Heart left ventricle (tissue), 16 donors: ENCODE results near the gene UCHL5. TPM values are rescaled to one million over a fixed set of nuclear protein-coding genes. Genes with fewer than 3 reads are reported as not detected.
A peak's percentile ranks its signal among the peaks of the same experiment; 100 is the strongest.

Experiments
- ATAC-seq, 4 donors: fragments of 200-7000 bp; cut with Tn5 transposase; one replicate each; pipeline ENCODE4 v1.9.1; 2020 to 2022; ENCODE audit warnings: moderate library complexity in 4 of 4, mild to moderate bottlenecking in 3 of 4, moderate number of reproducible peaks in 1 of 4
- DNase-seq, 5 donors: peaks; one replicate each; pipeline ENCODE4 v3.0.0-alpha.2; 2020
- H3K27ac ChIP-seq, 12 donors: fragments of 200-600 bp; sonication (generic) in 4 of 12; one replicate each; pipeline versions ENCODE4 v1.5.0 to v1.8.0; 2016 to 2022; ENCODE audit warnings: mild to moderate bottlenecking in 2 of 12
- H3K27me3 ChIP-seq, 9 donors: fragments of 200-600 bp; sonication (generic) in 2 of 9; one replicate each; pipeline versions ENCODE4 v1.5.1 to v1.8.0; 2016 to 2022; ENCODE audit warnings: mild to moderate bottlenecking in 3 of 9
- H3K36me3 ChIP-seq, 9 donors: fragments of 200-600 bp; sonication (generic) in 2 of 9; one replicate each; pipeline versions ENCODE4 v1.5.0 to v1.8.0; 2018 to 2022; ENCODE audit warnings: mild to moderate bottlenecking in 2 of 9
- H3K4me1 ChIP-seq, 12 donors: fragments of 200-600 bp; sonication (generic) in 4 of 12; one replicate each; pipeline versions ENCODE4 v1.5.0 to v1.8.0; 2016 to 2022; ENCODE audit warnings: mild to moderate bottlenecking in 3 of 12
- H3K4me3 ChIP-seq, 12 donors: fragments of 200-600 bp; sonication (generic) in 4 of 12; one replicate each; pipeline versions ENCODE4 v1.5.0 to v1.8.0; 2017 to 2022; ENCODE audit warnings: mild to moderate bottlenecking in 9 of 12, moderate library complexity in 4 of 12
- H3K9me3 ChIP-seq, 12 donors: fragments of 200-600 bp; sonication (generic) in 4 of 12; one replicate each; pipeline versions ENCODE4 v1.5.0 to v1.8.0; 2016 to 2022; ENCODE audit warnings: mild to moderate bottlenecking in 1 of 12
- POLR2A ChIP-seq, 2 donors: fragments of 450-650 bp; IDR thresholded peaks; one replicate each; pipeline ENCODE4 v1.6.1; 2017; ENCODE audit warnings: antibody characterized with exemption in 2 of 2, mild to moderate bottlenecking in 2 of 2, moderate library complexity in 2 of 2
- WGBS, 4 donors: extraction: QIAGEN DNeasy Blood & Tissue Kit in 2 of 4; methylation state at CpG; one replicate each; pipeline versions ENCODE4 v1.1.5 to v1.1.7; 2013 to 2018; 5-methylcytosine and 5-hydroxymethylcytosine counted together
- intact Hi-C, 10 donors: fragments of 100-400 bp; cut with DNase I; formaldehyde crosslinking; loops; one replicate each; pipeline versions ENCODE4 v1.11.1 to v1.14.2; 2022
- polyA plus RNA-seq, 2 donors: library from polyadenylated mRNA; stranded (reverse); fragments of 200-250 nt; gene quantifications; one replicate each; pipeline ENCODE4 v1.2.3, GENCODE V29; 2013
- total RNA-seq, 9 donors: library from RNA; depleted of rRNA in 2 of 9; stranded (reverse); fragments of >200 nt in 2 of 9; fragmentation: NEBNext Ultra II Directional in 3 of 9; extraction: Animal tissue kit (Norgen Biotek cat#: 25700) in 3 of 9; gene quantifications; one replicate each; pipeline versions ENCODE4 v1.1.0 to v1.2.4, GENCODE V29; 2016 to 2023
- TF ChIP-seq, protein P1 (sequence below), 12 donors: fragments of 200-600 bp; sonication (generic) in 4 of 12; IDR thresholded peaks; one replicate each; pipeline versions ENCODE4 v1.5.0 to v1.8.0; 2018 to 2022; ENCODE audit warnings: antibody characterized with exemption in 12 of 12, mild to moderate bottlenecking in 5 of 12
- donor health status: ischemic (EF 13 %, LVEDD 7.1; RV severe dilation, severe dysfunction).
- donor health status: healthy with polysubstance abuse.
- donor health status: DM: no; HTN: yes; CAD: no.
- donor health status: DM: no; HTN: no; CAD: no.
- donor health status: ischemic (EF 25% LVEDD 6.9; RV normal size, moderate dysfunction).
- donor health status: ischemic (EF 25% LVEDD 5.7; RV mildly dilated, moderate dysfunction).
- donor health status: healthy.
- donor health status: DM: yes; HTN: yes; CAD: no.
- donor health status: ischemic (EF 35%, LVEDD 5.7; RV mildly dilated, moderate dysfunction).
- donor health status: nonischemic (EF 11% LVEDD 7.7; RV severe dilation, severe dysfunction).
- donor health status: DM: yes; HTN: yes; CAD: no.
- donor health status: PGD.
- donor health status: ischemic (EF 29% LVEDD 5.4; RV normal size, mild dysfunction).
- donor health status: nonischemic (EF 23%, LVEDD 6.1; RV moderate dilation, normal function).

The UCHL5 gene
- total and polyA plus RNA-seq, 11 donors, result 21.4 to 45.3 (median 36.0) TPM

DNA sequence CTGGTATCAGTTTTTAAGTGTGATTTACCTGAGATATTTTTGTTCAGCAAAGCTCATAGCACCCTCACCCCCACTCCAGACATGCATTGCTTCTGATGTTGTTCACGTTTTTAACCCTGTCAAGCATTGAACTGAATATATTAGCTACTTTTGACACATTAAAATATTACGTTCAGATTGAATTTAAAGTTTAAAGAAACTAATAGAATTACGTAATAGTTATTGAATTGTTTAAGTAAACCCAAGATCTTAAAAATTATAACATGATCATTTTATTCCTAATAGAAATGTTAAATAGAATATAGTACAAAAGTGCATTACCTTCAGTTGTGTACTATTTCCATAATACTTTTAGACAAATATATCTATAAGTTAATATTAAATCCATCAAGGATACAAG is 27.2 kb upstream of the UCHL5 start:
- Histone ChIP-seq H3K4me3 (no peak overlapping the region), H3K36me3 (peaks cover 0 to 96% (median 61%) of the 10 kb centered on the region in 9 donors), H3K27ac (no peak overlapping the region), H3K4me1 (peaks cover 0 to 16% (median 0%) of the 10 kb centered on the region in 12 donors), H3K9me3 (no peaks in the 10 kb centered on the region), H3K27me3 (no peaks in the 10 kb centered on the region)
- no peak for TF ChIP-seq POLR2A (IDR thresholded peaks at IDR 0.05)
- TF ChIP-seq, protein P1, sequence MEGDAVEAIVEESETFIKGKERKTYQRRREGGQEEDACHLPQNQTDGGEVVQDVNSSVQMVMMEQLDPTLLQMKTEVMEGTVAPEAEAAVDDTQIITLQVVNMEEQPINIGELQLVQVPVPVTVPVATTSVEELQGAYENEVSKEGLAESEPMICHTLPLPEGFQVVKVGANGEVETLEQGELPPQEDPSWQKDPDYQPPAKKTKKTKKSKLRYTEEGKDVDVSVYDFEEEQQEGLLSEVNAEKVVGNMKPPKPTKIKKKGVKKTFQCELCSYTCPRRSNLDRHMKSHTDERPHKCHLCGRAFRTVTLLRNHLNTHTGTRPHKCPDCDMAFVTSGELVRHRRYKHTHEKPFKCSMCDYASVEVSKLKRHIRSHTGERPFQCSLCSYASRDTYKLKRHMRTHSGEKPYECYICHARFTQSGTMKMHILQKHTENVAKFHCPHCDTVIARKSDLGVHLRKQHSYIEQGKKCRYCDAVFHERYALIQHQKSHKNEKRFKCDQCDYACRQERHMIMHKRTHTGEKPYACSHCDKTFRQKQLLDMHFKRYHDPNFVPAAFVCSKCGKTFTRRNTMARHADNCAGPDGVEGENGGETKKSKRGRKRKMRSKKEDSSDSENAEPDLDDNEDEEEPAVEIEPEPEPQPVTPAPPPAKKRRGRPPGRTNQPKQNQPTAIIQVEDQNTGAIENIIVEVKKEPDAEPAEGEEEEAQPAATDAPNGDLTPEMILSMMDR (IDR thresholded peaks at IDR 0.05), result no peak
- DNase-seq (no peak), ATAC-seq (no peak)
- intact Hi-C loops, result no loop called here
- WGBS, 4 donors, result 93 to 94% (median 93%) methylated on average over 3 of the region's 3 CpGs

DNA sequence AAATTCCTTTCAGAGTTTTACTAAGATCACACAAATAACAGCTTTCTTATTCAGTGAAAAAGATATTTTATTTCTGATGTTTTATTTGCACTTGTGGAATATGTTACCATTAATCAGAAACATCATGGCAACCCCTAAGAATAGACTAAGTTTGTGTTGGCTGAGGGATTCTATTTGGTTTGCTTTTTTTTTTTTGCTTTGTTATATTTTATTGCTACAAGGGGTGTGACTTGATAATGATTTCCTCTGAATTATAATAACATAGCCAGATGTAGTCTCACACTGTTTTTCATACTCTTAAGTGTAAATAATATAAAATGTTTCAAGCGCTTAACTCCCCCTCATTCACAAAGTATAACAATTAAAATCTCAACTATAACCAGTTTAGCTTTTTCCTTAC is 26.1 kb upstream of the UCHL5 start:
- peak in 2 of 4 donors; percentile 24 to 71 for ATAC-seq
- intact Hi-C loops, result loop anchor here in 1 of 10 donors (1.0 kb wide), 1 partner anchor 25 kb away; no protein-coding TSS in a partner anchor
- no peaks in the 10 kb centered on the region for H3K9me3 ChIP-seq
- DNase-seq, result no peak
- H3K4me1 ChIP-seq, result peaks cover 0 to 16% (median 0%) of the 10 kb centered on the region in 12 donors
- no peak overlapping the region for H3K4me3 ChIP-seq
- WGBS, 4 donors, result 62 to 77% (median 70%) methylated on average over 1 of the region's 1 CpG
- H3K27ac ChIP-seq, result no peak overlapping the region
- H3K36me3 ChIP-seq, result peaks cover 0 to 96% (median 66%) of the 10 kb centered on the region in 9 donors
- no peak for TF ChIP-seq POLR2A (IDR thresholded peaks at IDR 0.05)
- TF ChIP-seq, protein P1 (IDR thresholded peaks at IDR 0.05), result no peak
- H3K27me3 ChIP-seq, result no peaks in the 10 kb centered on the region

DNA sequence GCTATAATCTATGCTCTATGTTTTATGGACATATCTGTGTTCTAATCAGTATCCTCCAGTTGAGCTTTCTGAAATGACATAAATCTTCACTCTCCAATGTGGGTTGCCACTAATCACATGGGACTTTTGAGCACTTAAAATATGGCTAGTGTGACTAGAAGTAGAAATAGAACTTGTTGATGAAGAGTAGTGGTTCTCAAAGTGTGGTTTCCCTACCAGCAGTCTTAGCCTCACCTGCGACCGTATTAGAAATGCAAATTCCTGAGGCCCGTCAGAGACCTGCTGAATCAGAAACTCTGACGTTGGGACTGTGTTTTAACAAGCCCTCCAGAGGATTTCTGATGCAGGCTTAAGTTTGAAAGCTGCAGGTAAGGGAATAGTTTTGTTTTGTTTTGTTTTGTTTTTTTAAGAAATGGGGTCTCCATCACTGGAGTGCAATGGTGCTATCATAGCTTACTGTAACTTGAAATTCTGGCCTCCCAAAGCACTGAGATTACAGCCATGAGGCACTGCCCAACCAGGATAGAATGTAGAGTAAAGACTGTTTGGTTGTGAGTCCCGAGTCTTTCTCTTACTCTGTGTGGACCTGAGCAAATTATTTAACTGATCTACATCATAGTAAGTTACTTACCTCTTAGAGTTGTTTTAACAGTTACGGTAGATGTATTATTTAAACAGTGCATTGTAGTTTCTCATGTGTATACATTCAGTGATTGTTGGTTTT is 24.4 kb upstream of the UCHL5 start:
- TF ChIP-seq POLR2A (IDR thresholded peaks at IDR 0.05), result no peak
- TF ChIP-seq, protein P1 (IDR thresholded peaks at IDR 0.05), result no peak
- WGBS, 4 donors, result 93 to 94% (median 93%) methylated on average over 6 of the region's 6 CpGs
- peaks cover 0 to 16% (median 0%) of the 10 kb centered on the region in 12 donors for H3K4me1 ChIP-seq
- ATAC-seq (no peak), DNase-seq (no peak)
- no peaks in the 10 kb centered on the region for H3K27me3 ChIP-seq
- H3K36me3 ChIP-seq, result peaks cover 0 to 97% (median 74%) of the 10 kb centered on the region in 9 donors
- intact Hi-C loops, result no loop called here
- H3K9me3 ChIP-seq, result no peaks in the 10 kb centered on the region
- no peak overlapping the region for H3K4me3 ChIP-seq
- no peak overlapping the region for H3K27ac ChIP-seq

DNA sequence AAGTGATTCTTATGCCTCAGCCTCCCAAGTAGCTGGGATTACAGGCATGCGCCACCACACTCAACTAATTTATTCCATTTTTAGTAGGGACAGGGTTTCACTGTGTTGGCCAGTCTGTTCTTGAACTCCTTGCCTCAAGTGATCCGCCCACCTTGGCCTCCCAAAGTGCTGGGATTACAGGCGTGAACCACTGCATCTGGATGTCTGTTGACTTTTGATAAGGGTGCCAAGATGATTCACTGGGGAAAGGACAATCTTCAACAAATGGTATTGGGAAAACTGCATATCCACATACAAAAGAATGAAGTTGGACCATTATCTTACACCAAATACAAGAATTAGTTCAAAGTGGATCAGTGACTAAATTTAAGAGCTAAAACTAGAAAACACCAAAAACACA is 20.0 kb upstream of the UCHL5 start:
- H3K9me3 ChIP-seq, result no peaks in the 10 kb centered on the region
- no peak overlapping the region for H3K27ac ChIP-seq
- H3K4me1 ChIP-seq, result peaks cover 0 to 2% (median 0%) of the 10 kb centered on the region in 12 donors
- H3K4me3 ChIP-seq, result no peak overlapping the region
- TF ChIP-seq, protein P1 (IDR thresholded peaks at IDR 0.05), result no peak
- no peak for TF ChIP-seq POLR2A (IDR thresholded peaks at IDR 0.05)
- H3K36me3 ChIP-seq, result peaks cover 0 to 88% (median 80%) of the 10 kb centered on the region in 9 donors
- 82 to 96% (median 90%) methylated on average over 3 of the region's 3 CpGs for WGBS, 4 donors
- H3K27me3 ChIP-seq, result no peaks in the 10 kb centered on the region
- DNase-seq (no peak), ATAC-seq (no peak)
- intact Hi-C loops, result no loop called here
